SU-DHL-6 (cell line): ENCODE data around the gene CDH13.

Source experiments
- H2AFZ ChIP-seq: fragments of 200-600 bp; sonication (generic); 2 replicates; pipeline ENCODE4 v1.6.1; 2014; ENCODE audit warnings: low read depth, mild to moderate bottlenecking, moderate library complexity, mixed read lengths, antibody characterized with exemption, low read length; ENCODE audit not compliant: severe bottlenecking
- H3F3A ChIP-seq: fragments of 200-600 bp; shearing (Covaris generic); 2 replicates; pipeline ENCODE4 v1.6.0; 2016; ENCODE audit warnings: antibody characterized with exemption, mild to moderate bottlenecking; ENCODE audit not compliant: insufficient read depth
- H3K27ac ChIP-seq: fragments of 200-600 bp; sonication (generic); 2 replicates; pipeline ENCODE4 v1.5.1; 2016; ENCODE audit warnings: low read depth, mild to moderate bottlenecking, low read length, moderate library complexity, mixed read lengths
- H3K27me3 ChIP-seq: fragments of 200-600 bp; sonication (generic), shearing (Covaris generic); 2 replicates; pipeline ENCODE4 v1.6.0; 2014; ENCODE audit warnings: mild to moderate bottlenecking, low read length
- H3K36me3 ChIP-seq: fragments of 200-600 bp; sonication (generic); 2 replicates; pipeline ENCODE4 v1.6.1; 2014; ENCODE audit warnings: mild to moderate bottlenecking, low read length, mixed read lengths
- H3K4me2 ChIP-seq: fragments of 300-600, 200-600 bp; shearing (Covaris generic), sonication (generic); 2 replicates; pipeline ENCODE4 v1.6.0; 2014; ENCODE audit warnings: low read length, low read depth, mild to moderate bottlenecking; ENCODE audit not compliant: poor library complexity, severe bottlenecking
- H3K4me3 ChIP-seq: fragments of 200-600 bp; sonication (generic); 2 replicates; pipeline ENCODE4 v1.5.1; 2014; ENCODE audit warnings: antibody characterized with exemption, low read length, mild to moderate bottlenecking, mixed read lengths; ENCODE audit not compliant: insufficient read depth, poor library complexity, severe bottlenecking
- H3K79me2 ChIP-seq: fragments of 200-600 bp; sonication (generic); 2 replicates; pipeline ENCODE4 v1.6.1; 2014; ENCODE audit warnings: mild to moderate bottlenecking, low read length, moderate library complexity; ENCODE audit not compliant: insufficient read depth
- H3K9ac ChIP-seq: fragments of 200-600 bp; sonication (generic); 2 replicates; pipeline ENCODE4 v1.7.0; 2014; ENCODE audit warnings: mild to moderate bottlenecking, low read length
- H3K9me2 ChIP-seq: fragments of 200-600 bp; sonication (generic); replicated peaks from 2 replicates; pipeline ENCODE4 v1.6.1; 2014; ENCODE audit warnings: low read length; ENCODE audit not compliant: insufficient read depth
- H3K9me3 ChIP-seq: fragments of 200-600 bp; sonication (generic); 2 replicates; pipeline ENCODE4 v1.6.1; 2014; ENCODE audit warnings: low read length, mixed read lengths; ENCODE audit not compliant: insufficient read depth
- H4K20me1 ChIP-seq: fragments of 200-600 bp; sonication (generic); 2 replicates; pipeline ENCODE4 v1.6.1; 2014; ENCODE audit warnings: low read depth, mild to moderate bottlenecking, antibody characterized with exemption, low read length, moderate library complexity, mixed read lengths
- CTCF ChIP-seq: fragments of 200-600 bp; sonication (generic); IDR thresholded peaks from one replicate; pipeline ENCODE4 v1.5.1; 2017; ENCODE audit warnings: antibody characterized with exemption, mild to moderate bottlenecking, low read length, moderate library complexity; ENCODE audit not compliant: insufficient read depth, poor library complexity, severe bottlenecking
- EZH2phosphoT487 ChIP-seq: fragments of 200-600 bp; sonication (generic), shearing (Covaris generic); conservative IDR thresholded peaks from 2 replicates; pipeline ENCODE4 v1.6.1; 2018; ENCODE audit warnings: mild to moderate bottlenecking, antibody characterized with exemption, low read length, moderate library complexity, mixed read lengths

The CDH13 gene

GRCh38 chr16:83577078-83577745 is 950.4 kb downstream of the CDH13 start:
- TF ChIP-seq CTCF (no peak), EZH2phosphoT487 (no peak)
- Histone ChIP-seq H3K9ac (no peak overlapping the region), H3K9me2 (no peaks in the 10 kb centered on the region), H3K4me2 (no peak overlapping the region), H3F3A (no peaks in the 10 kb centered on the region), H3K79me2 (no peaks in the 10 kb centered on the region), H3K27ac (no peak overlapping the region), H2AFZ (no peak overlapping the region), H3K4me3 (no peak overlapping the region), H3K36me3 (no peaks in the 10 kb centered on the region), H3K27me3 (no peaks in the 10 kb centered on the region), H3K9me3 (no peaks in the 10 kb centered on the region), H4K20me1 (no peaks in the 10 kb centered on the region)

- no peak overlapping the region for H3K4me2 ChIP-seq
- H2AFZ ChIP-seq = no peak overlapping the region
- no peaks in the 10 kb centered on the region for H3K9me2 ChIP-seq
- H3K79me2 ChIP-seq = no peaks in the 10 kb centered on the region
- H3K27ac ChIP-seq = no peak overlapping the region
- no peaks in the 10 kb centered on the region for H3K9me3 ChIP-seq
- no peak overlapping the region for H3K9ac ChIP-seq
- no peaks in the 10 kb centered on the region for H4K20me1 ChIP-seq
- no peaks in the 10 kb centered on the region for H3K36me3 ChIP-seq
- no peaks in the 10 kb centered on the region for H3K27me3 ChIP-seq
- H3K4me3 ChIP-seq = no peak overlapping the region
- no peak for TF ChIP-seq EZH2phosphoT487
- no peak for TF ChIP-seq CTCF
- H3F3A ChIP-seq = no peaks in the 10 kb centered on the region
Measured at GRCh38 chr16:83578171-83578570, 951.4 kb downstream of the CDH13 start.

GRCh38 chr16:83579027-83579426 is 952.3 kb downstream of the CDH13 start:
- H3K9ac ChIP-seq = no peak overlapping the region
- H3K27ac ChIP-seq = no peak overlapping the region
- H3K9me3 ChIP-seq = no peaks in the 10 kb centered on the region
- H3F3A ChIP-seq = no peaks in the 10 kb centered on the region
- H3K4me3 ChIP-seq = no peak overlapping the region
- H2AFZ ChIP-seq = no peak overlapping the region
- H3K9me2 ChIP-seq = no peaks in the 10 kb centered on the region
- no peaks in the 10 kb centered on the region for H3K79me2 ChIP-seq
- TF ChIP-seq CTCF (no peak), EZH2phosphoT487 (no peak)
- H3K4me2 ChIP-seq = no peak overlapping the region
- H3K36me3 ChIP-seq = no peaks in the 10 kb centered on the region
- H4K20me1 ChIP-seq = no peaks in the 10 kb centered on the region
- no peaks in the 10 kb centered on the region for H3K27me3 ChIP-seq

GRCh38 chr16:83579436-83579835 is 952.7 kb downstream of the CDH13 start:
- no peaks in the 10 kb centered on the region for H3K36me3 ChIP-seq
- no peak overlapping the region for H3K4me3 ChIP-seq
- H2AFZ ChIP-seq = no peak overlapping the region
- H3K27ac ChIP-seq = no peak overlapping the region
- H3K9me3 ChIP-seq = no peaks in the 10 kb centered on the region
- no peaks in the 10 kb centered on the region for H3K9me2 ChIP-seq
- H3K27me3 ChIP-seq = no peaks in the 10 kb centered on the region
- H3K79me2 ChIP-seq = no peaks in the 10 kb centered on the region
- H3K9ac ChIP-seq = no peak overlapping the region
- H4K20me1 ChIP-seq = no peaks in the 10 kb centered on the region
- no peak overlapping the region for H3K4me2 ChIP-seq
- TF ChIP-seq EZH2phosphoT487 (no peak), CTCF (no peak)
- H3F3A ChIP-seq = no peaks in the 10 kb centered on the region
